OCI-LY1 (cell line): ENCODE data around the gene SENP1.

Source experiments
- EZH2 ChIP-seq: fragments of 200-600 bp; sonication (generic), shearing (Covaris generic); IDR thresholded peaks from 2 replicates; pipeline ENCODE4 v1.8.0; 2017; ENCODE audit warnings: borderline replicate concordance, mixed run types, mild to moderate bottlenecking, antibody characterized with exemption, low read length, moderate library complexity, mixed read lengths
- TF ChIP-seq, protein P1 (sequence below): fragments of 200-600 bp; sonication (generic), shearing (Covaris generic); IDR thresholded peaks from 2 replicates; pipeline ENCODE4 v1.5.1; 2017; ENCODE audit warnings: mild to moderate bottlenecking, antibody characterized with exemption, low read length, moderate library complexity, mixed read lengths

DNA sequence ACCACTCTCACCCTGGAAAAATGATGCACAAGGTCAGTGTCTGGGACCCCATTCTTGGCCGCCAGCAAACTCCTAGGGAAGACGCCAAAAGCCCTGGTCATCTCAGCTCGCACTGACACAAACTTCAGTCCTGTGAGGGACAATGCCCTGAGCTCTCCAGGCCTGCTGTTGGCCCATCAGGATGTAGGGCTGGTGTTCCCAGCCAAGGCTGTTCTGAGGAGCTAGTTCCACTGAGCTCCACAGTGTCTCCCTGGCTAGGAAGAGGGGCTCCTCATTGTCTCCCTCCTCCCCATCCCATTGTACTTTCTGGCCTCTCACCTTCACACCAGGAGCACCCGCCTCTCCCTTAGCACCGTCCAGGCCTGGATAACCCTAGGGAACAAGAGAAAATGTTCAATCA is 112.4 kb downstream of the SENP1 start:
- TF ChIP-seq, protein P1, sequence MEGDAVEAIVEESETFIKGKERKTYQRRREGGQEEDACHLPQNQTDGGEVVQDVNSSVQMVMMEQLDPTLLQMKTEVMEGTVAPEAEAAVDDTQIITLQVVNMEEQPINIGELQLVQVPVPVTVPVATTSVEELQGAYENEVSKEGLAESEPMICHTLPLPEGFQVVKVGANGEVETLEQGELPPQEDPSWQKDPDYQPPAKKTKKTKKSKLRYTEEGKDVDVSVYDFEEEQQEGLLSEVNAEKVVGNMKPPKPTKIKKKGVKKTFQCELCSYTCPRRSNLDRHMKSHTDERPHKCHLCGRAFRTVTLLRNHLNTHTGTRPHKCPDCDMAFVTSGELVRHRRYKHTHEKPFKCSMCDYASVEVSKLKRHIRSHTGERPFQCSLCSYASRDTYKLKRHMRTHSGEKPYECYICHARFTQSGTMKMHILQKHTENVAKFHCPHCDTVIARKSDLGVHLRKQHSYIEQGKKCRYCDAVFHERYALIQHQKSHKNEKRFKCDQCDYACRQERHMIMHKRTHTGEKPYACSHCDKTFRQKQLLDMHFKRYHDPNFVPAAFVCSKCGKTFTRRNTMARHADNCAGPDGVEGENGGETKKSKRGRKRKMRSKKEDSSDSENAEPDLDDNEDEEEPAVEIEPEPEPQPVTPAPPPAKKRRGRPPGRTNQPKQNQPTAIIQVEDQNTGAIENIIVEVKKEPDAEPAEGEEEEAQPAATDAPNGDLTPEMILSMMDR, result no peak
- no peak for TF ChIP-seq EZH2
